AG09319 (cell line): ENCODE measurements around the gene CFAP107.
"Not testable (repeated sequence)": the region's sequence is repeated elsewhere in the genome, so short reads cannot be mapped to it uniquely, and the experiment has no call there.

Experiments
- DNase-seq: peaks from one replicate; pipeline ENCODE4 v3.0.0-alpha.2; 2010; ENCODE audit warnings: low read depth; ENCODE audit errors: extremely low read depth
- TF ChIP-seq, protein P1 (sequence below): IDR thresholded peaks from 2 replicates; pipeline ENCODE4 v1.5.1; 2011; ENCODE audit warnings: low read depth, mild to moderate bottlenecking, inconsistent platforms, low read length, moderate library complexity

The CFAP107 gene

DNA sequence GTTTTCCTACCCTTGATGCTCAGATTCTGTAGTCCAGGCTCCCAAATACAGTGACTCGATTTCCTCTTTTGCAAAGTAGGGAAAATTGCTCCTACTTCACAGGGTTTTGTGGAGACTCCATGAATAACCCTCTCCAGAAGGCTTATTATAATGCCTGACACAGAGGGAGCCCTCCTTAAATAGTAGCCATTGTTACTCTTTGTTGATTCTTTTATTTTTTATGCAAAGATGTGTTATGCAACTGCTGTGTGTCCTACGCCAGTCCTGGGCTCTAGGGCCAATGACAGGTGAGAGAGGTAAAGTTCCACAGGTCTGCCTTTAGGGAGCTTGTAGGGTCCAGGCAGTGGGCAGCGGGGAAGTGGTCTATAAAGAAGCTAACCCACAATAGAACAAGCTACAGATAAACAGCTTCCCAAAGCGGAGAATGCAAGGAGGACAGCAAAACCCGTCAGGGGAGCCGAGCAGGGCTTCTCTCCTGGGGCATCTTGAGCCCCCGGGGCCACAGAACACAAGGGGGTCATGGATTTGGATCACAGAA is 28.6 kb upstream of the CFAP107 start:
- TF ChIP-seq, protein P1, sequence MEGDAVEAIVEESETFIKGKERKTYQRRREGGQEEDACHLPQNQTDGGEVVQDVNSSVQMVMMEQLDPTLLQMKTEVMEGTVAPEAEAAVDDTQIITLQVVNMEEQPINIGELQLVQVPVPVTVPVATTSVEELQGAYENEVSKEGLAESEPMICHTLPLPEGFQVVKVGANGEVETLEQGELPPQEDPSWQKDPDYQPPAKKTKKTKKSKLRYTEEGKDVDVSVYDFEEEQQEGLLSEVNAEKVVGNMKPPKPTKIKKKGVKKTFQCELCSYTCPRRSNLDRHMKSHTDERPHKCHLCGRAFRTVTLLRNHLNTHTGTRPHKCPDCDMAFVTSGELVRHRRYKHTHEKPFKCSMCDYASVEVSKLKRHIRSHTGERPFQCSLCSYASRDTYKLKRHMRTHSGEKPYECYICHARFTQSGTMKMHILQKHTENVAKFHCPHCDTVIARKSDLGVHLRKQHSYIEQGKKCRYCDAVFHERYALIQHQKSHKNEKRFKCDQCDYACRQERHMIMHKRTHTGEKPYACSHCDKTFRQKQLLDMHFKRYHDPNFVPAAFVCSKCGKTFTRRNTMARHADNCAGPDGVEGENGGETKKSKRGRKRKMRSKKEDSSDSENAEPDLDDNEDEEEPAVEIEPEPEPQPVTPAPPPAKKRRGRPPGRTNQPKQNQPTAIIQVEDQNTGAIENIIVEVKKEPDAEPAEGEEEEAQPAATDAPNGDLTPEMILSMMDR = no peak

DNA sequence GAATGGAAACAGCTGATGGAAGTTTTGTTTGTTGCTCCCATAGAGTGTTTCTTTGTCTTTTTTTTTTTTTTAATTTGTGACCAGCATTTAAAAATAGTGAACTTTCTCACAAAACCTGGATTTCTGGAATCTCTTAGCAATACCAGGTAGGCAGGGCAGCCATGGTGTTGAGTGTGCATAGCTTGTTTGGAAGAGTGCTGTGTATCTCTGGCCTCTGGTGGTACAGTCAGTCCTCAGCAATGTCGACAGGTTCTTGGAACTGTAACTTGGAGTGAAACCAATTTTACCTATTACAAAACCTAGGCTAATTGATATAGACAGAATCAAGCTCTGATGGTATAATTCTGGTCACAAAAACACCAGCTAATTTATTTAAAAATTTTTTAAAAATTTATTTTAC is 23.4 kb upstream of the CFAP107 start:
- no peak for DNase-seq
- TF ChIP-seq, protein P1 = no peak

More for the DNA sequence above, 28.6 kb upstream of the CFAP107 start:
- no peak for DNase-seq

DNA sequence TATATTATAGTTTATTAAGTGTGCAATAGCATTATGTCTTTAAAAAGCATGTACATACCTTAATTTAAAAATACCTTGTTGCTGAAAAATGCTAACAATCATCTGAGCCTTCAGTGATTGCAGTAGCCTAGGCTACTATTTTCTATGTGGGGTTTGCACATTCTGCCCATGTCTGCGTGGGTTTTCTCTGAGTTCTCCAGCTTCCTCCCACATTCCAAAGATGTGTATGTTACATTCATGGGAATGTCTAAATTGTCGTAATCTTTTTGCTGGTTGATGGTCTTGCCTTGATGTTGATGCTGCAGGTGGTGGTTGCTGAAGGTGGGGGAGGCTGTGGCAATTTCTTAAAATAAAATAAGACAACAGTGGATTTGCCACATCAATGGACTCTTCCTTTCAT is 17.6 kb upstream of the CFAP107 start:
- DNase-seq = no peak
- TF ChIP-seq, protein P1 = no peak

DNA sequence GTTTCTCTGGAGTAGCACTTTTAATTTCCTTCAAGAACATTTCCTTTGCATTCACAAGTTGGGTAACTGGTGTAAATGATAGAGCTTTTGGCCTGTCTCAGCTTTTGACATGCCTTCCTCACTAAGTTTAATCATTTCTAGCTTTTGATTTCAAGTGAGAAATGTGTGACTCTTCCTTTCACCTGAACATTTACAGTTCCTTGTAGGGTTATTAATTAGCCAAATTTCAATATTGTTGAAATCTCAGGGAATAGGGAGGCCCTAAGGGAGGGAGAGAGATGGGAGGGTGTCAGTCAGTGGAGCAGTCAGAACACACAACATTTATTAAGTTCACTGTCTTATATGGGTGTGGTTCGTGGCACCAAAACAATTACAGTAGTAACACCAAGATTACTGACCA is 15.8 kb upstream of the CFAP107 start:
- no peak for DNase-seq
- TF ChIP-seq, protein P1 = no peak

DNA sequence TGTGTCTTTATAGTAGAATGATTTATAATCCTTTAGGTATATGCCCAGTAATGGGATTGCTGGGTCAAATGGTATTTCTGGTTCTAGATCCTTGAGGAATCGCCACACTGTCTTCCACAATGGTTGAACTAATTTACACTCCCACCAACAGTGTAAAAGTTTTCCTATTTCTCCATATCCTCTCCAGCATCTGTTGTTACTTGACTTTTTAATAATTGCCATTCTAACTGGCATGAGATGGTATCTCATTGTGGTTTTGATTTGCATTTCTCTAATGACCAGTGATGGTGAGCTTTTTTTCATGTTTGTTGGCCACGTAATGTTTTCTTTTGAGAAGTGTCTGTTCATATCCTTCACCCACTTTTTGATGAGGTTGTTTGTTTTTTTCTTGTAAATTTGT is 14.9 kb upstream of the CFAP107 start:
- DNase-seq = not testable (repeated sequence)

DNA sequence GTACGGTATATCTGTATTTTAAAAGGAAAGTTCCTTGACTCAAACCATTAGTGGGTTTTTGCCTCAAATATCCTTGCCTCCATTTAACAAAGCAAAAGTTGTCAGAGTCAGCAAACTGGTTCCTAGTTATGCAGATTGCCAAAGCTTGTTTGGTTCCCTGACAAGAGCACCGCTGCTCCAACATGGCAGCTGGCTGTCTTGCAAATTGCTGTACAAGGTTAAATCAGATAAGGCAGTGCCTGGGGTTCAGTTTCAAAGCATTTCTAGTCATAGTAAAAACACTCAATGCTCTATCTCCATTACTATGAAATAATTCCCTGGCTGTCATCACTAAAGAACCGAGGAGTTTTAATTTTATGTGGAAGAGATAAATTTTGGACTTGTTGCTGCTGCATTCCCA is 11.3 kb upstream of the CFAP107 start:
- no peak for DNase-seq
- TF ChIP-seq, protein P1 = no peak

DNA sequence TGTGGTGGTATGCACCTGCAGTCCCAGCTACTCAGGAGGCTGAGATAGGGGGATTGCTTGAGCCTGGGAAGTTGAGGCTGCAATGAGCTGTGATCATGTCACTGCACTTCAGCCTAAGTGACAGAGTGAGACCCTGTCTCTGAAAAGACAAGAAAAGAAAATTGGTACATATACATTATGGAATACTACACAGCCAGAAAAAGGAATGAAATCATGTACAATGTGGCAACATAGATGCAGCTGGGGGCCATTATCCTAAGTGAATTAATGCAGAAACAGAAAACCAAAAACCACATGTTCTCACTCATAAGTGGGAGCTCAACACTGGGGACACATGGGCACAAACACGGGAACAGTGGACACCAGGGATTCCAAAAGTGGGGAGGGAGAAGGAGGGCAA is 7.1 kb upstream of the CFAP107 start:
- DNase-seq = no peak

DNA sequence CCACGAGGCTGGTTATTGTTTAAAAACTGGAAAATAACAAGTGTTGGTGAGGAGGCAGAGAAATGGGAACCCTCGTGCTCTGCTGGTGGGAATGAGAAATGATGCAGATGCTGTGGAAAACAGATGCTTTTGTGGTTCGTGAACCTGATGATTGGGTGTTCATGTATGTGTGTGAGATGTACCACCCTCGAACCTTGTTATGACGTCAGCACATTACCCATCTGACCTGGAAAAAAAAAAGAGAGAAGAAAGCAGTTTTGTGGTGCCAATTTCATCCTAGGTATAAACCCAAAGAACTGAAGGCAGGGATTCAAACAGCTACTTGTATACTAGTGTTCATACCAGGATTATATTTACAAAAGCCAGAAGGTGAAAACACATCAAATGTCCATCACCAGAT is 6.4 kb upstream of the CFAP107 start:
- TF ChIP-seq, protein P1 = no peak
- no peak for DNase-seq

More for the DNA sequence above, 7.1 kb upstream of the CFAP107 start:
- TF ChIP-seq, protein P1 = no peak
